Motor neuron (in vitro differentiated cells): ENCODE measurements around the gene TCFL5. TPM values are rescaled to one million over a fixed set of nuclear protein-coding genes. Genes with fewer than 3 reads are reported as not detected.

ENCODE experiments used
- ATAC-seq, 8 experiments: fragments of 200-7000 bp; cut with Tn5 transposase; replicated peaks in 6 of 8; 2 replicates each; pipeline ENCODE4 v1.8.0; 2021; ENCODE audit warnings: mild to moderate bottlenecking in 8 of 8, moderate library complexity in 8 of 8
- H3K27ac ChIP-seq, 2 donors: fragments of 250-450 bp; sonication (Bioruptor Pico); 2 replicates each; pipeline ENCODE4 v1.9.0; 2021; ENCODE audit warnings: antibody characterized with exemption in 2 of 2, mild to moderate bottlenecking in 2 of 2, moderate library complexity in 1 of 2
- H3K4me1 ChIP-seq, 2 donors: fragments of 250-450 bp; sonication (Bioruptor Pico); replicated peaks in 1 of 2; 2 replicates each; pipeline ENCODE4 v1.6.1; 2021; ENCODE audit warnings: antibody characterized with exemption in 2 of 2, mild to moderate bottlenecking in 2 of 2, moderate library complexity in 1 of 2
- H3K4me3 ChIP-seq, 5 donors: fragments of 250-450 bp; sonication (Bioruptor Pico); 2 replicates each; pipeline ENCODE4 v1.9.0; 2021; ENCODE audit warnings: antibody characterized with exemption in 5 of 5, mild to moderate bottlenecking in 5 of 5, moderate library complexity in 4 of 5
- WGBS, 10 experiments: fragments of 450-650 bp; shearing (Covaris generic); methylation state at CpG; one replicate each; pipeline ENCODE4 v1.0.0; 2022; 5-methylcytosine and 5-hydroxymethylcytosine counted together
- in situ Hi-C, 9 experiments: fragments of 400-800 bp; cut with MboI; loops; one replicate each; pipeline ENCODE4 v1.15.0; 2021; ENCODE audit warnings: low sequenced_read_pairs in 9 of 9, low pct_unique_long_range_greater_than_20kb in 2 of 9; ENCODE audit not compliant: unreplicated experiment in 9 of 9
- total RNA-seq, 8 experiments: library from RNA; unstranded; fragments of 300-600 nt; gene quantifications; 2 replicates each; pipeline versions ENCODE4 v1.2.3 to v1.2.4, GENCODE V29; 2022

TCFL5 gene
- total RNA-seq, 8 experiments from 2014 or later: 7.0 to 14.0 (median 9.9) TPM

DNA sequence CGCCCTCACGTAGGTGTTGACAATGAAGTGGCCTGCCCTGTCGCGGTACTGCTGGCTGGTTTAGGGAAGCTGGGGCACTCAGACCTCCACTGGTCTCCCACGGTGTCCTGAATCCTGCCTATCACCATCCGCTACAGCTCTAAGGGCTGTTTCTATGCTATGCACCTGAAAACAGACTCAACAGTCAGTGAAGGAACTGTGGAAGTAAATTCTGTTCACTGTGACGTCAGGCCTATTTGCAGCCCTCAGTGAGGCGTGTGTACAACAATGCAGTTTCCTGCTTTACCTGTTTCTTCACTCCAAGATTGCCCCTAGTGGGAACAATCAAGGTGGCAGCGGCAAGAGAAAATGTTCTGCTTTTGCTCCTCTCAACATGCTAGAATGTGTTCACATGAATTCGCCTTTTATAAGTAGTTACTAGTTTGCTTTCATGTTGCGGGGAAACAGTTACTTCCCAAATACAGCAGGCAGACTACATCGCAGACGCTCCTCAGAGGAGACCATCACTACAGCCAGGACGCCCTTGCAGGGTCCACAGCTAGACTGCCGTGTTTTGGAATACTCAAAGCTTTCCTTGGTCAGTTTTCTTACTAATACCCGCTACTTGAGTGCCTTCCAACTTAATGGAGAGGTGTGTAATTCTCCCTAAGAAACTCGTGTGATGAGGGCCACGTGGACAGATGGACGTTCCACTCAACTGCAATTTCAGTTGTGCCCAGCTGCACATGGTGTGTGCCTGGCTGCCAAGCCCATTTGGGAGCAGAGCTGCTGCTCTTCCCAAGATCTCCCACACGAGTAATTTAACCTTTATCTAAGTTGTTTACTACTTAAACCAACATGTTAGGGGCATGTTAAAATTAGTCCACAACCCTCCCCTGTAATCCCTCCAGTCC is 39.3 kb upstream of the TCFL5 start:
- in situ Hi-C loops: no loop called here
- ATAC-seq: peak; percentile 4 to 40 (median 22)
- 46 to 88% (median 69%) methylated on average over 2 to 15 of the region's 20 CpGs; no CpG with 5 or more reads in 3 of the 10 experiments for WGBS, 10 experiments
- H3K4me3 ChIP-seq: no peak overlapping the region
- H3K27ac ChIP-seq: no peak overlapping the region
- H3K4me1 ChIP-seq: peaks cover 14 to 15% of the 10 kb centered on the region in 2 donors

DNA sequence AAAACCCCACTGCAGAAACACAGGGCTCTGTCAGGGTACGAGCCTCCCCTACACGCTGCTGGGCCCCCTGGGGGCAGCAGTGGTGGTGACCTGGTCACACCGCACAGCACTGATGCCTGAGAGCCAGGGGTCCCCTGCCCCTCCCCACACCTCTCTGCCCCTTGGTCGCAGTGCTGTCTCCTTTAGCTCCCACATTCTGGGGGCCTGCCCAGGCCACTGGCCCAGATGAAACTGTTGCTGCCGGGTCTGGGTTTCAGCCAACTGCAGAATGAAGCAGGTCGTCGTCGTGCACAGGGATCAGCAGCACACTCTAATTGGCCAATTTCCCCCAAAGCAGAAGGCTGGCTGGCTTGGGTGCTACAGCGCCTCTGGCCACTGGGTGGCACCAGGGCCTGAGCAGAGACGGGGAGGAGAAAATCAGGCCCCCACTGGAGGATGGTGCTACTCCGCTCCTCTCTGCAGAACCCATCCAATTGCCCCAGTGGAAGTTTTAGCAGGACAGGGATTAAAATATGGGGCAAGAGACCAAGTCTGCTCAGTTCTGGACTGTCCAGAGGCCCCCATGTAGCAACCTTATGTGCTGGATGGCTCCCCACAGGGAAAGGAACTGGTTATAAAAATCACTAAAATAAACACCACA is 38.5 kb upstream of the TCFL5 start:
- Histone ChIP-seq H3K27ac (no peak overlapping the region), H3K4me1 (peaks cover 14 to 15% of the 10 kb centered on the region in 2 donors), H3K4me3 (no peak overlapping the region)
- WGBS, 10 experiments: 0 to 20% (median 7%) methylated on average over 1 to 3 of the region's 11 CpGs; no CpG with 5 or more reads in 4 of the 10 experiments
- ATAC-seq: peak; percentile 86 to 94 (median 89)
- in situ Hi-C loops: no loop called here

GRCh38 chr20:62899633-62900051 is 38.0 kb upstream of the TCFL5 start:
- 28 to 71% (median 60%) methylated on average over 1 to 5 of the region's 6 CpGs; no CpG with 5 or more reads in 5 of the 10 experiments for WGBS, 10 experiments
- Histone ChIP-seq H3K4me1 (peaks cover 14 to 15% of the 10 kb centered on the region in 2 donors), H3K27ac (no peak overlapping the region), H3K4me3 (no peak overlapping the region)
- in situ Hi-C loops: no loop called here
- ATAC-seq: peak in 7 of 8 experiments; percentile 14 to 40 (median 39)

DNA sequence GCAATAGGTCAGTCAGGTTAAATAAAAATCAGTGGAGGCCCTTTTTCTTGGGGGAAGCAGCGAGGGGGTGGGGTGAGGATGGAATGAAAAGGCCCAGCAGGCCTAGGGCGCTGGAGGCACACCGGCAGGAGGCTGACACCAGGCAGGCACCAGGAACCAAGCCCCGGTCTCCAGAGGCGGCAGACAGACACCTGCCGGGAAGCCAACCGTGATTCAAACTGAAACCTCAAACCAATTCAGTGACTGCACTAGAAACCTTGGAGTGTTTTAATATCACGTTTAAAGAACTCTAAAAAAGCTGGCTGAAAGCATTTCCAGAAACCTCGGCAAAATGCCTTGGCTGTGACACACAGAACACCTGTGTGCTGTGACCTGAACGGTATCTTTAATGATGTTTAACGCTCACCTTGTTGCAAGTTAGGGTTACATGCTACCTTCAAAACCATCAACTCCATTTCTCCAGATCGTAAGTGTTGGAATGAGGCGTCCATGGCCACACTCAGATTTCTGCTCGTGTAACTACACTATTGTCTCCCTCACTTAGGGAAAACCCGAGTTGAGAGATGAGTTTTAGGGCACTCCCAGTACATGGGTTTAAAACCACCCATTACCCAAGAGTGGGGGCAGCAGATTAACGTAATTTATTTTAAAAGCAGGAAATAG is 37.5 kb upstream of the TCFL5 start:
- 5 to 82% (median 60%) methylated on average over 3 to 13 of the region's 16 CpGs; no CpG with 5 or more reads in 1 of the 10 experiments for WGBS, 10 experiments
- no peak overlapping the region for H3K4me3 ChIP-seq
- H3K27ac ChIP-seq: no peak overlapping the region
- H3K4me1 ChIP-seq: peaks cover 14 to 15% of the 10 kb centered on the region in 2 donors
- in situ Hi-C loops: no loop called here
- ATAC-seq: no peak

- peaks cover 14 to 15% of the 10 kb centered on the region in 2 donors for H3K4me1 ChIP-seq
- ATAC-seq: no peak
- in situ Hi-C loops: no loop called here
- WGBS, 10 experiments: 63 to 100% (median 95%) methylated on average over 2 to 13 of the region's 16 CpGs; no CpG with 5 or more reads in 2 of the 10 experiments
- H3K4me3 ChIP-seq: no peak overlapping the region
- H3K27ac ChIP-seq: no peak overlapping the region
Observed at GRCh38 chr20:62898093-62898964, 36.7 kb upstream of the TCFL5 start.

DNA sequence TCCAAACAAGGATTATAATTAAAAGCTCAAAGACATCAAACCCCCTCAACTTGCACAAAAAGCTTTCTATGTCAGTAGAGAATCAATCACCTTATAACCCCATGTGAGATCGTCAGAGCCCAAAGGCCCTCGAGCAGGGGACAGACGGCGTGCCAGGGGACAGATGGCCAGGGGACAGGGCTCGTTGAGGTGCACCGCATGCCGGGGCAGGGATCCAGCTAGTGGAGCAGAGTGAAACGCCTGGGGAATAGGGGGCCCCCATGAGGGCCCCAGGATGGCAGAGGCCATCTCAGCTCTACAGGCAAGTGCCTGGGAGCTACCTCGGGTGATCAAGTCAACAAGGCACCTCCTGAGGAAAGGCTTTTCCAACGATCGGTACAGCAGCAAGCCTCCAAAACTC is 36.0 kb upstream of the TCFL5 start:
- Histone ChIP-seq H3K4me3 (no peak overlapping the region), H3K27ac (no peak overlapping the region), H3K4me1 (peaks cover 14 to 15% of the 10 kb centered on the region in 2 donors)
- WGBS, 10 experiments: 10 to 100% (median 66%) methylated on average over 1 to 8 of the region's 11 CpGs; no CpG with 5 or more reads in 4 of the 10 experiments
- in situ Hi-C loops: no loop called here
- no peak for ATAC-seq

GRCh38 chr20:62896526-62896925 is 34.9 kb upstream of the TCFL5 start:
- Histone ChIP-seq H3K4me1 (peaks cover 14 to 15% of the 10 kb centered on the region in 2 donors), H3K4me3 (no peak overlapping the region), H3K27ac (no peak overlapping the region)
- WGBS, 10 experiments: 90 to 100% (median 95%) methylated on average over 1 to 15 of the region's 16 CpGs; no CpG with 5 or more reads in 4 of the 10 experiments
- in situ Hi-C loops: no loop called here
- ATAC-seq: no peak

DNA sequence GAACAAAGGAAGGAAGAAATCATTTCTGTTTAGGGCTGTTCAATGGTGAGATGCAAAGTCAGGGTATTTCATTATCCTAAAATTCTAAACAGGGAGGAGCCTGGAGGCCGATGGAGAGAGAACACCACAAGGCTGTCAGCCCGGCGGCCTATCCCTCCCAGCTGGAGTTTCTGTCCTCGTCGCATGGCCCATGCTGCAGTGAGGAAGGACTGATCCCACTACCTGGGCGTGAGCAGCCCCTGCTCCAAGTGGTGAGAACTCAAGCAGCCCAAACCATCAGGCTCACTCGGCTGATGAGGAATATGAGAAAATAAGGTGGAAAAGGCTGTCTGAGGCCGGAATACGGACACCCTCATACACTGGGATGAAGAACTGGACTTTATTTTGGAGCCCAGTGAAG is 33.9 kb upstream of the TCFL5 start:
- ATAC-seq: no peak
- H3K4me3 ChIP-seq: no peak overlapping the region
- WGBS, 10 experiments: 87 to 100% (median 93%) methylated on average over 1 to 4 of the region's 9 CpGs; no CpG with 5 or more reads in 5 of the 10 experiments
- H3K27ac ChIP-seq: no peak overlapping the region
- in situ Hi-C loops: no loop called here
- H3K4me1 ChIP-seq: peaks cover 14% of the 10 kb centered on the region in 2 donors

DNA sequence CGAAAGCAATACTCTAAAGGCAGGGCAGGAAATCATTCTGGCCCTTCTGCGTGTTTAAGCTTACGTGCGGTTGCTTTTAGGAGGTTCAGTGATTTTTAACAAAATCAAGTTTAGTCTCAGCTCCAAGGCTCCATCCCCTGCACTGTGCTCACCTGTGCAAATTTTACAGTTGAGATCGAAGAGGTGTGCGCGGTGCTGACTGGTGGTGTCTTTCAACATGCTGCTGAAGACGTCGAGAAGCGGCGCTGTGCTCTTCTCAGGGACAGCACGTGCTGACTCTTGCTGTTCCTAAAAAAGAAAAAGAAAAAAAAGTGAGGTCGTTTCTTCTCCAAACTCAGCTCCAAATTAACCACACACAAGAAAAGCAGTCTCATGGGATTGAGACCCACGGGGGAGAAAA is 32.6 kb upstream of the TCFL5 start:
- H3K4me3 ChIP-seq: no peak overlapping the region
- in situ Hi-C loops: no loop called here
- H3K27ac ChIP-seq: no peak overlapping the region
- ATAC-seq: no peak
- whole genome bisulfite sequencing, 10 experiments: 33 to 100% (median 89%) methylated on average over 1 to 14 of the region's 14 CpGs
- H3K4me1 ChIP-seq: peaks cover under 1 to 3% of the 10 kb centered on the region in 2 donors

- H3K4me1 ChIP-seq: no peaks in the 10 kb centered on the region
- peak in 6 of 8 experiments; percentile 8 to 29 (median 18) for ATAC-seq
- H3K27ac ChIP-seq: no peak overlapping the region
- 67 to 100% (median 89%) methylated on average over 1 to 12 of the region's 14 CpGs; no CpG with 5 or more reads in 4 of the 10 experiments for WGBS, 10 experiments
- H3K4me3 ChIP-seq: no peak overlapping the region
- in situ Hi-C loops: no loop called here
Observed at GRCh38 chr20:62893700-62894099, 32.1 kb upstream of the TCFL5 start.

DNA sequence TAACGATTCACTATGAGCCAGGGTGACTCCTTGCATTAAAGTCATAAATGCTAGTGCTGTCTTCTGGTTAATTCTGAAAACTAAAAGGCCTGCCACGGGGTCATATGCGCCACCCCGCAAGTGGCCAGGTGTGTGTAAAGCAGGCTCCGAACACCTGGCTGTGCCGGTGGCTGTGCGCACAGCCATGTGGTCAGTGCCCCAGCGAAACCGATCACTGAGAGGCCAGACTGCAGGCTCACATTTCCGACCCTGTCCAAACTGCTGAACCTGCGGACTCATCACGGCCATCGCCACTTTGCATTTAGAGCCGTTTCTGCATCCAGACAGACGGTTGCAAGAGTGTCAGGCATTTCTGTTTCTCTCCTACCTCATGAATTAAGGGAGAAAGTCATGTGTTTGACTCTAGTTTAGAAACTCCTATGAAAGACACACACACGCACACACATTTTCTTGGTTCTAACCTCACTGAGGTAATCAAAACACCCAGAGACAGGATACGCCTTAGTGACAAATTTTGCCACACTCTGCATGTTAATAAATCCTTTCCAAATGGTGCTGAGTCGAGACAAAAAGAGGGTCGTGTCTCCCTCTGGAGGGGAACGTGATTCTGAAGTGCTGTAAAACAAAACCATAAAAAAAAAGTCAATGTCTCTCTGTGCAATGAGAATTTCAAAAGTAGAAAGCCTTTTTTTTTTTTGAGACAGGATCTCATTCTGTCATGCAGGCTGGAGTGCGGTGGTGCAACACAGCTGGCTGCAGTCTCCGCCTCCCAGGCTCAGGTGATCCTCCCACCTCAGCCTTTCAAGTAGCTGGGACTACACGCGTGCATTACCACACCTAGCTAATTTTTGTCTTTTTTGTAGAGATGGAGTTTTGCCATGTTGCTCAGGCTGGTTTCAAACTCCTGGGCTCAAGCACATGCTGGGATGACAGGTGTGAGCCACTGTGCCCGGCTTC is 31.0 kb upstream of the TCFL5 start:
- in situ Hi-C loops: no loop called here
- Histone ChIP-seq H3K4me3 (no peak overlapping the region), H3K4me1 (no peaks in the 10 kb centered on the region), H3K27ac (no peak overlapping the region)
- no peak for ATAC-seq
- WGBS, 10 experiments: 65 to 98% (median 87%) methylated on average over 1 to 20 of the region's 25 CpGs
